Measurements from ENCODE around the gene MRAS. TPM values are rescaled to one million over a fixed set of nuclear protein-coding genes. Genes with fewer than 3 reads are reported as not detected.

Gene MRAS
- total and polyA plus RNA-seq, 2 of the 13 experiments (the other 11 are each of a cell fraction or from before 2014, with no cell fraction given) = 8.8 to 36.2 TPM

- TF ChIP-seq, protein P1, sequence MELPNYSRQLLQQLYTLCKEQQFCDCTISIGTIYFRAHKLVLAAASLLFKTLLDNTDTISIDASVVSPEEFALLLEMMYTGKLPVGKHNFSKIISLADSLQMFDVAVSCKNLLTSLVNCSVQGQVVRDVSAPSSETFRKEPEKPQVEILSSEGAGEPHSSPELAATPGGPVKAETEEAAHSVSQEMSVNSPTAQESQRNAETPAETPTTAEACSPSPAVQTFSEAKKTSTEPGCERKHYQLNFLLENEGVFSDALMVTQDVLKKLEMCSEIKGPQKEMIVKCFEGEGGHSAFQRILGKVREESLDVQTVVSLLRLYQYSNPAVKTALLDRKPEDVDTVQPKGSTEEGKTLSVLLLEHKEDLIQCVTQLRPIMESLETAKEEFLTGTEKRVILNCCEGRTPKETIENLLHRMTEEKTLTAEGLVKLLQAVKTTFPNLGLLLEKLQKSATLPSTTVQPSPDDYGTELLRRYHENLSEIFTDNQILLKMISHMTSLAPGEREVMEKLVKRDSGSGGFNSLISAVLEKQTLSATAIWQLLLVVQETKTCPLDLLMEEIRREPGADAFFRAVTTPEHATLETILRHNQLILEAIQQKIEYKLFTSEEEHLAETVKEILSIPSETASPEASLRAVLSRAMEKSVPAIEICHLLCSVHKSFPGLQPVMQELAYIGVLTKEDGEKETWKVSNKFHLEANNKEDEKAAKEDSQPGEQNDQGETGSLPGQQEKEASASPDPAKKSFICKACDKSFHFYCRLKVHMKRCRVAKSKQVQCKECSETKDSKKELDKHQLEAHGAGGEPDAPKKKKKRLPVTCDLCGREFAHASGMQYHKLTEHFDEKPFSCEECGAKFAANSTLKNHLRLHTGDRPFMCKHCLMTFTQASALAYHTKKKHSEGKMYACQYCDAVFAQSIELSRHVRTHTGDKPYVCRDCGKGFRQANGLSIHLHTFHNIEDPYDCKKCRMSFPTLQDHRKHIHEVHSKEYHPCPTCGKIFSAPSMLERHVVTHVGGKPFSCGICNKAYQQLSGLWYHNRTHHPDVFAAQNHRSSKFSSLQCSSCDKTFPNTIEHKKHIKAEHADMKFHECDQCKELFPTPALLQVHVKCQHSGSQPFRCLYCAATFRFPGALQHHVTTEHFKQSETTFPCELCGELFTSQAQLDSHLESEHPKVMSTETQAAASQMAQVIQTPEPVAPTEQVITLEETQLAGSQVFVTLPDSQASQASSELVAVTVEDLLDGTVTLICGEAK (IDR thresholded peaks at IDR 0.05) = no peak
- TF ChIP-seq, protein P1 (CRISPR knock-in tag; IDR thresholded peaks at IDR 0.05) = no peak
- TF ChIP-seq NFAT5 (CRISPR knock-in tag; IDR thresholded peaks at IDR 0.05) = no peak
- TF ChIP-seq, protein P2, sequence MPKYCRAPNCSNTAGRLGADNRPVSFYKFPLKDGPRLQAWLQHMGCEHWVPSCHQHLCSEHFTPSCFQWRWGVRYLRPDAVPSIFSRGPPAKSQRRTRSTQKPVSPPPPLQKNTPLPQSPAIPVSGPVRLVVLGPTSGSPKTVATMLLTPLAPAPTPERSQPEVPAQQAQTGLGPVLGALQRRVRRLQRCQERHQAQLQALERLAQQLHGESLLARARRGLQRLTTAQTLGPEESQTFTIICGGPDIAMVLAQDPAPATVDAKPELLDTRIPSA (CRISPR knock-in tag; IDR thresholded peaks at IDR 0.05; ENCODE audit: borderline replicate concordance) = no peak
- no peak for TF ChIP-seq ZFP36L1 (CRISPR knock-in tag; IDR thresholded peaks at IDR 0.05)
- TF ChIP-seq ZEB1 (IDR thresholded peaks at IDR 0.05; ENCODE audit: insufficient replicate concordance, low read depth) = no peak
- no peak for TF ChIP-seq ZNF484 (CRISPR knock-in tag; IDR thresholded peaks at IDR 0.05; ENCODE audit: borderline replicate concordance, low read depth)
- no peak for TF ChIP-seq KLF11 (CRISPR knock-in tag; IDR thresholded peaks at IDR 0.05)
- TF ChIP-seq MYC (CRISPR knock-in tag; IDR thresholded peaks at IDR 0.05; ENCODE audit: borderline replicate concordance) = no peak
- no peak for TF ChIP-seq JUNB (CRISPR knock-in tag; IDR thresholded peaks at IDR 0.05; ENCODE audit: borderline replicate concordance)
These were observed 36.2 kb downstream of the MRAS start (continued) for GRCh38 chr3:138384531-138384930.
